GM12892 (cell line): Measurements from ENCODE around the gene ZNF280C.
"Not testable (repeated sequence)": the region's sequence is repeated elsewhere in the genome, so short reads cannot be mapped to it uniquely, and the experiment has no call there.

Source experiments
- POLR2A ChIP-seq: IDR thresholded peaks from 2 replicates; pipeline ENCODE4 v1.6.1; 2011; ENCODE audit warnings: low read depth, low read length, control low read depth
- POLR2AphosphoS5 ChIP-seq: IDR thresholded peaks from 2 replicates; pipeline ENCODE4 v1.6.1; 2011; ENCODE audit warnings: low read depth, low read length, control low read depth

DNA sequence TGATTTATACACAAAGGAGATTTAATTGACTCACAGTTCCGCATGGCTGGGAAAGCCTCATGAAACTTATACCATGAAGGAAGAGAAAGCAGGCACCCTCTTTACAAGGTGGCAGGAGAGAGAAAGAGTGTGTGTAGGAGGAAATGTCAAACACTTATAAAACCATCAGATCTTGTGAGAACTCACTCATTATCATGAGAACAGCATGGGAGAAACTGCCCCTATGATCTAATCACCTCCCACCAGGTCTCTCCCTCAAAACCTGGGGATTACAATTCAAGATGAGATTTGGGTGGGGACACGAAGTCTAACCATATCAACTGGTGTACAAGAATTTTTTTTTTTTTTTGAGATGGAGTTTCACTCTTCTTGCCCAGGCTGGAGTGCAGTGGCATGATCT is 3.6 kb upstream of the ZNF280C start:
- TF ChIP-seq POLR2A, POLR2AphosphoS5: not testable (repeated sequence)
